ENCODE data around the gene RAP1GAP2. TPM values are rescaled to one million over a fixed set of nuclear protein-coding genes. Genes with fewer than 3 reads are reported as not detected.
A peak's percentile ranks its signal among the peaks of the same experiment; 100 is the strongest.

Gene RAP1GAP2
- polyA plus RNA-seq, 1 of the 3 experiments (the other 2 are of a cell fraction), result 22.0 TPM

DNA sequence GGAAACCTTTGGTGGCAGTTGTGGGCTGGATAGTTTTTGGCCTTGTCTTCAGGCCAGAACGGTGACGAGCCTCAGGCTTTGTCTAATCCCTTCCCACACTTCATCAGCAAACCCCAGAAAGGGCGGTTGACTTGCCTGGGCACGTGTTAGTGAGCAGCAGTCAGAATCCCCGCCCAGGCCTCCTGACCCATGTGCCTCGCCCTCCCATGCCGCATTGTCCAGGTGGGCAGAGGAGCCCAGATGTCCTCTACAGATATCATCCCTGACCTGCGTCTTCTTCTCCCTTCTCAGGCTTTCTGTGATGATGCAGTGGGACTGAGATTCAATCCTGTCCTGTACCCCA lies 184.6 kb downstream of the RAP1GAP2 start:
- H3K36me3 ChIP-seq (replicated peaks in 1 of 2; ENCODE audit: control insufficient read depth in 1 of 2, insufficient read depth in 2 of 2, low read length in 1 of 2), result peaks cover 9 to 28% of the 10 kb centered on the region in 2 experiments
- no peaks in the 10 kb centered on the region for H3K9me2 ChIP-seq
- no peaks in the 10 kb centered on the region for H3K27me3 ChIP-seq (ENCODE audit: insufficient read depth)
- H3K79me2 ChIP-seq (ENCODE audit: insufficient read depth), result no peaks in the 10 kb centered on the region
- no peak for DNase-seq
- TF ChIP-seq TAF1 (IDR thresholded peaks at IDR 0.05; ENCODE audit: borderline replicate concordance, low read depth, low read length) (no peak), YY1 (IDR thresholded peaks at IDR 0.05; ENCODE audit: low read depth) (no peak), SIN3A (IDR thresholded peaks at IDR 0.05; ENCODE audit: borderline replicate concordance, low read depth, low read length) (no peak), NFIC (IDR thresholded peaks at IDR 0.05; ENCODE audit: borderline replicate concordance) (no peak), TEAD4 (IDR thresholded peaks at IDR 0.05; ENCODE audit: borderline replicate concordance, insufficient read depth) (no peak)
- TF ChIP-seq, protein P1, sequence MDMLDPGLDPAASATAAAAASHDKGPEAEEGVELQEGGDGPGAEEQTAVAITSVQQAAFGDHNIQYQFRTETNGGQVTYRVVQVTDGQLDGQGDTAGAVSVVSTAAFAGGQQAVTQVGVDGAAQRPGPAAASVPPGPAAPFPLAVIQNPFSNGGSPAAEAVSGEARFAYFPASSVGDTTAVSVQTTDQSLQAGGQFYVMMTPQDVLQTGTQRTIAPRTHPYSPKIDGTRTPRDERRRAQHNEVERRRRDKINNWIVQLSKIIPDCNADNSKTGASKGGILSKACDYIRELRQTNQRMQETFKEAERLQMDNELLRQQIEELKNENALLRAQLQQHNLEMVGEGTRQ (IDR thresholded peaks at IDR 0.05; ENCODE audit: borderline replicate concordance, low read depth, low read length), result no peak
- H3K9ac ChIP-seq, result no peak overlapping the region
- ChIA-PET CTCF (interaction anchor here (1.0 kb wide), 1 partner anchor 32 kb away, joined by 3 read pairs; no protein-coding TSS in a partner anchor), POLR2A (no interaction called here)
- no peak overlapping the region for H3K4me3 ChIP-seq (ENCODE audit: low read depth in 2 of 2, low read length in 1 of 2)
- no peak overlapping the region for H2AFZ ChIP-seq (ENCODE audit: low read depth)
- H3K27ac ChIP-seq (ENCODE audit: low read depth in 2 of 2, low read length in 1 of 2), result peak overlapping the region in 1 of 2 experiments; percentile 19; a peak in 1 of 4 replicates
- H3K9me3 ChIP-seq, result no peaks in the 10 kb centered on the region
- 96% methylated on average over 8 of the region's 8 CpGs for WGBS (ENCODE audit: low lambda C conversion rate)
- peaks cover 8% of the 10 kb centered on the region for H3F3A ChIP-seq (replicated peaks; ENCODE audit: insufficient read depth)
- H3K4me2 ChIP-seq, result no peak overlapping the region
- peaks cover 4 to 10% of the 10 kb centered on the region in 2 experiments; a peak in 1 of 4 replicates for H3K4me1 ChIP-seq (ENCODE audit: control insufficient read depth in 1 of 2, insufficient read depth in 2 of 2, low read depth in 1 of 2, low read length in 1 of 2)
- no peaks in the 10 kb centered on the region for H4K20me1 ChIP-seq (ENCODE audit: insufficient read depth)

DNA sequence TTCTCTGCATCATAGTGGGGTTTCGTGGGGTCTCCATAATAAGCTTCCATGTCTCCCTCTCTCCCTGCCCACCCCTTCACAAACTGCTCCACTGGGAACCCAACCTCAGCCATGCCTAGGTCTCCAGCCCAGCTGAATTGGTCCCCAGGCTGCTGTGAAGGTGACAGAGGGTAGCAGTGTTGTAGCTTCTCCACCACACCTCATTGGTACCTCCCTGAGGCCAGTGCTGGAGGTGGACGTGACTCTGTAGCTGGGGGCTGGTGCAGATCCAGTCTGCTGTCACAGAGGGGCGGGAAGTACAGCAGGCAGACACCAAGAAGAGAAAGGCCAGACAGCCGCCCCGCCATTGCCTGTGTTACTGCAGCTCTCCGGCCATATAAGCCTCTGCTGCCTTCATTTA lies 185.1 kb downstream of the RAP1GAP2 start:
- no peaks in the 10 kb centered on the region for H3K27me3 ChIP-seq (ENCODE audit: insufficient read depth)
- H3K36me3 ChIP-seq (replicated peaks in 1 of 2; ENCODE audit: control insufficient read depth in 1 of 2, insufficient read depth in 2 of 2, low read length in 1 of 2), result peaks cover 11 to 31% of the 10 kb centered on the region in 2 experiments
- H3K9me3 ChIP-seq, result no peaks in the 10 kb centered on the region
- H3F3A ChIP-seq (replicated peaks; ENCODE audit: insufficient read depth), result peaks cover 5% of the 10 kb centered on the region
- ChIA-PET POLR2A (no interaction called here), CTCF (interaction anchor here (1.0 to 3.1 kb wide), 3 partner anchors 14 to 133 kb away, joined by 3 to 12 read pairs (median 5); no protein-coding TSS in a partner anchor)
- no peak overlapping the region for H3K4me3 ChIP-seq (ENCODE audit: low read depth in 2 of 2, low read length in 1 of 2)
- H3K4me2 ChIP-seq, result no peak overlapping the region
- no peak overlapping the region; a peak in 1 of 4 replicates for H3K27ac ChIP-seq (ENCODE audit: low read depth in 2 of 2, low read length in 1 of 2)
- DNase-seq, result no peak
- H3K79me2 ChIP-seq (ENCODE audit: insufficient read depth), result no peaks in the 10 kb centered on the region
- H3K9me2 ChIP-seq, result no peaks in the 10 kb centered on the region
- no peaks in the 10 kb centered on the region for H4K20me1 ChIP-seq (ENCODE audit: insufficient read depth)
- no peak overlapping the region for H3K9ac ChIP-seq
- 93% methylated on average over 3 of the region's 6 CpGs for WGBS (ENCODE audit: low lambda C conversion rate)
- no peak overlapping the region for H2AFZ ChIP-seq (ENCODE audit: low read depth)
- peaks cover 4 to 10% of the 10 kb centered on the region in 2 experiments; a peak in 1 of 4 replicates for H3K4me1 ChIP-seq (ENCODE audit: control insufficient read depth in 1 of 2, insufficient read depth in 2 of 2, low read depth in 1 of 2, low read length in 1 of 2)
- TF ChIP-seq FOSL2 (IDR thresholded peaks at IDR 0.05; ENCODE audit: borderline replicate concordance, low read depth) (no peak), TCF12 (IDR thresholded peaks at IDR 0.05) (no peak), TEAD4 (IDR thresholded peaks at IDR 0.05; ENCODE audit: borderline replicate concordance, insufficient read depth) (no peak), YY1 (IDR thresholded peaks at IDR 0.05; ENCODE audit: low read depth) (no peak), JUND (IDR thresholded peaks at IDR 0.05) (no peak), GABPA (IDR thresholded peaks at IDR 0.05; ENCODE audit: low read depth) (no peak), SMC3 (IDR thresholded peaks at IDR 0.05; ENCODE audit: low read depth, low read length) (no peak), MXI1 (IDR thresholded peaks at IDR 0.05; ENCODE audit: low read depth, low read length) (no peak), ELF1 (IDR thresholded peaks at IDR 0.05) (no peak), MEF2A (IDR thresholded peaks at IDR 0.05; ENCODE audit: borderline replicate concordance, low read depth) (no peak), RAD21 (IDR thresholded peaks at IDR 0.05; ENCODE audit: low read length) (no peak), FOXM1 (IDR thresholded peaks at IDR 0.05; ENCODE audit: low read depth) (no peak), NRF1 (IDR thresholded peaks at IDR 0.05; ENCODE audit: low read depth, low read length) (no peak)
- TF ChIP-seq, protein P2, sequence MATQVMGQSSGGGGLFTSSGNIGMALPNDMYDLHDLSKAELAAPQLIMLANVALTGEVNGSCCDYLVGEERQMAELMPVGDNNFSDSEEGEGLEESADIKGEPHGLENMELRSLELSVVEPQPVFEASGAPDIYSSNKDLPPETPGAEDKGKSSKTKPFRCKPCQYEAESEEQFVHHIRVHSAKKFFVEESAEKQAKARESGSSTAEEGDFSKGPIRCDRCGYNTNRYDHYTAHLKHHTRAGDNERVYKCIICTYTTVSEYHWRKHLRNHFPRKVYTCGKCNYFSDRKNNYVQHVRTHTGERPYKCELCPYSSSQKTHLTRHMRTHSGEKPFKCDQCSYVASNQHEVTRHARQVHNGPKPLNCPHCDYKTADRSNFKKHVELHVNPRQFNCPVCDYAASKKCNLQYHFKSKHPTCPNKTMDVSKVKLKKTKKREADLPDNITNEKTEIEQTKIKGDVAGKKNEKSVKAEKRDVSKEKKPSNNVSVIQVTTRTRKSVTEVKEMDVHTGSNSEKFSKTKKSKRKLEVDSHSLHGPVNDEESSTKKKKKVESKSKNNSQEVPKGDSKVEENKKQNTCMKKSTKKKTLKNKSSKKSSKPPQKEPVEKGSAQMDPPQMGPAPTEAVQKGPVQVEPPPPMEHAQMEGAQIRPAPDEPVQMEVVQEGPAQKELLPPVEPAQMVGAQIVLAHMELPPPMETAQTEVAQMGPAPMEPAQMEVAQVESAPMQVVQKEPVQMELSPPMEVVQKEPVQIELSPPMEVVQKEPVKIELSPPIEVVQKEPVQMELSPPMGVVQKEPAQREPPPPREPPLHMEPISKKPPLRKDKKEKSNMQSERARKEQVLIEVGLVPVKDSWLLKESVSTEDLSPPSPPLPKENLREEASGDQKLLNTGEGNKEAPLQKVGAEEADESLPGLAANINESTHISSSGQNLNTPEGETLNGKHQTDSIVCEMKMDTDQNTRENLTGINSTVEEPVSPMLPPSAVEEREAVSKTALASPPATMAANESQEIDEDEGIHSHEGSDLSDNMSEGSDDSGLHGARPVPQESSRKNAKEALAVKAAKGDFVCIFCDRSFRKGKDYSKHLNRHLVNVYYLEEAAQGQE (IDR thresholded peaks at IDR 0.05; ENCODE audit: low read depth, low read length), result no peak

Data from SK-N-SH (cell line).